ENCODE results near the gene CHMP2A.

- no peak for TF ChIP-seq USF2 (IDR thresholded peaks at IDR 0.05; ENCODE audit: low read length)
- no peak for TF ChIP-seq CTCF (IDR thresholded peaks at IDR 0.05; ENCODE audit: control extremely low read depth in 1 of 3, insufficient read depth in 1 of 3, low read depth in 1 of 3, low read length in 3 of 3)
- no peak for TF ChIP-seq POLR2AphosphoS5 (IDR thresholded peaks at IDR 0.05; ENCODE audit: low read depth, low read length)
Observed at GRCh38 chr19:58579473-58580142, 24.7 kb upstream of the CHMP2A start.

All from H1 (cell line).